BLaER1 (cell line): ENCODE data around the gene RPAP3.

ENCODE experiments used
- H3K27ac ChIP-seq: shearing (Covaris generic); formaldehyde crosslinking; 2 replicates; pipeline ENCODE4 v1.8.1; 2022
- H3K27me3 ChIP-seq: shearing (Covaris generic); formaldehyde crosslinking; 2 replicates; pipeline ENCODE4 v1.8.1; 2022
- H3K36me3 ChIP-seq: shearing (Covaris generic); formaldehyde crosslinking; 2 replicates; pipeline ENCODE4 v1.8.1; 2022
- H3K4me1 ChIP-seq: shearing (Covaris generic); formaldehyde crosslinking; 2 replicates; pipeline ENCODE4 v1.8.1; 2022
- H3K4me2 ChIP-seq: shearing (Covaris generic); formaldehyde crosslinking; 2 replicates; pipeline ENCODE4 v1.8.1; 2022
- H3K4me3 ChIP-seq: shearing (Covaris generic); formaldehyde crosslinking; 2 replicates; pipeline ENCODE4 v1.8.1; 2022
- H3K9ac ChIP-seq: shearing (Covaris generic); formaldehyde crosslinking; 2 replicates; pipeline ENCODE4 v1.8.1; 2022
- H3K9me3 ChIP-seq: shearing (Covaris generic); formaldehyde crosslinking; 2 replicates; pipeline ENCODE4 v1.8.1; 2022
- H4K20me1 ChIP-seq: shearing (Covaris generic); formaldehyde crosslinking; 2 replicates; pipeline ENCODE4 v1.8.1; 2022
- Cebpa-rat ChIP-seq: shearing (Covaris generic); IDR thresholded peaks from 2 replicates; pipeline ENCODE4 v1.8.1; 2022

The RPAP3 gene

DNA sequence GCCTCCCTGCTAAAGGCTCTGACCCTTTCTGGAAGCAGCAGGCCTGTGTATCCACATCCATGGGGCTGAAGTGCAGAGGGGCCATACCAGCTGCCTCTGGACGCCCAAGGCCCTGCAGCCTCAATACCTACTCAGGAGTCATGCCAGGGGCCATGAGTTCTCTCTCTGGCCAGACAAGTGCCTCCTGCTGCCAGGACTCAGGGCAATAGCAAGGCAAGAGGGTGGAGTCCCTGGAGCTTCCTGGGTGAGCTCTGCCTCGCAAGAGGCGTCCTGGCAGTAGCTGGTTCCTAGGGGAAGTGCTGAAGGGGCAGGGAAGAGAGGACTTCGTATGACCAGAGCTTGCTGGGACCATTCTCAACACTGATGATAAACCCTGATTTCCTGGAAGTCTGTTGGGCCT is 30.4 kb upstream of the RPAP3 start:
- no peaks in the 10 kb centered on the region for H3K27me3 ChIP-seq
- peaks cover 62% of the 10 kb centered on the region for H3K4me1 ChIP-seq
- no peak overlapping the region for H3K4me2 ChIP-seq
- no peak overlapping the region for H3K4me3 ChIP-seq
- no peaks in the 10 kb centered on the region; the same call in 1 of the 2 replicates for H3K36me3 ChIP-seq
- H3K9ac ChIP-seq, result no peak overlapping the region
- no peak overlapping the region for H3K27ac ChIP-seq
- H3K9me3 ChIP-seq, result no peaks in the 10 kb centered on the region
- TF ChIP-seq Cebpa-rat, result no peak
- no peaks in the 10 kb centered on the region for H4K20me1 ChIP-seq

DNA sequence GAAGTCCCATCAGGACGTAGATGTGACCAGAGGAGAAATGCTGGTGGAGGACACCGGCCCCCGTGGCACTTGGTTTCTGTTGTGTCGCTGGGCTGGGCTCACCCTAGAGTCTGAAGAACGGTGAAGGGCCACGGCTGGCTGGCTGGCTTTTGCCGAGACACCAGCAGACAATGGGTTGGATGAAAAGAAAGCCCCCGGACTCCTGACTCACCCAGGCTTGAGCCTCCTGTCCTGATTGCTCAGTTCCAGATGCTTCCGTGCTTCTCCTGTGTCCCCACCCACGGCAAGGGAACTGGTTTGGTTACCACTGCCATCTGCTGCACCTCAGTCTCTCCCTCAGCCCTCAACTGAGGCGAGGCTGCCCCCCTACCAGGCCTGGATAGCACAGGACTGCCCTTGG is 29.8 kb upstream of the RPAP3 start:
- H3K27me3 ChIP-seq, result no peaks in the 10 kb centered on the region
- H3K9me3 ChIP-seq, result no peaks in the 10 kb centered on the region
- no peak overlapping the region for H3K9ac ChIP-seq
- H3K4me3 ChIP-seq, result no peak overlapping the region
- TF ChIP-seq Cebpa-rat, result no peak
- peak overlapping the region; percentile 40; the same call in 1 of the 2 replicates for H3K4me2 ChIP-seq
- H4K20me1 ChIP-seq, result no peaks in the 10 kb centered on the region
- H3K36me3 ChIP-seq, result no peaks in the 10 kb centered on the region; the same call in 1 of the 2 replicates
- peaks cover 56% of the 10 kb centered on the region for H3K4me1 ChIP-seq
- no peak overlapping the region for H3K27ac ChIP-seq

DNA sequence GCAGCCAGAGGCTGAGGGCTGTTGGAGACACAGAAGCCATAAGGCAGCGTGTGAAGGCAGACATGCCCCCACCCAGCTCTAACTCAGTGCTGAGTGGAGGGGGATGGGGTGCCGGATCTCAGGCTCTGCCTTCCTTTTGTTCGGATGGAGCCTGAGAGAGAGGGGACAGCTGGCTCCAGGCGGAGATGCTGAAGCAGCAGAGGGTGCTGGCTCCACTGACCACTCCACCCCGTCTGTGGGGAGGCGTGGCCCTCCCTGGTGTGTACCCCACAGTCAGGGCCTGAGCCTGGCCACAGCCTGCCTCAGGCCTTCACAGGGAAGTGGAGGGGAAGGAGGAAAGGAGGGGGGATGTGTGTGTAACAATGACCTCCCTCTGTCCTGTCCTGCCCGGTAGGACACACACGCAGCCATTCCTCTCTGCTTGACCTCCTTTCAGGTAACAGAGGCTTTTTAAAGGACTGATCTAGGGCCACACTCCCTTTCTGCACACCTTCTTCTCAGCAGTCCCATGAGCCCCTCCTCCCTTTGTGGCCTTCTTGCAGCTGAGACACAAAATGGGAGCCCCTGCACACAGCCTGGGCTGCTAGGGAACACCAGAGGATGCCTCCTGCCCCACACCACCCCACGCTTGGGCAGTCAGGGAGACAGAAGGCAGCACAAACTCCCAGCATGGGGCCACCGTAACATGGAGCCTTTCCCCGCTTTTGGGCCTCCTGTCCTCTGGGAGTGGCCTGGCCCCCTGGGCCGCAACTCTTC is 29.1 kb upstream of the RPAP3 start:
- Histone ChIP-seq H3K4me3 (no peak overlapping the region), H3K27ac (peak overlapping the region; percentile 30; the same call in 1 of the 2 replicates), H3K4me2 (peak overlapping the region; percentile 40), H4K20me1 (no peaks in the 10 kb centered on the region), H3K9ac (no peak overlapping the region), H3K9me3 (no peaks in the 10 kb centered on the region), H3K4me1 (peaks cover 49% of the 10 kb centered on the region), H3K27me3 (no peaks in the 10 kb centered on the region), H3K36me3 (no peaks in the 10 kb centered on the region; the same call in 1 of the 2 replicates)
- TF ChIP-seq Cebpa-rat, result no peak

DNA sequence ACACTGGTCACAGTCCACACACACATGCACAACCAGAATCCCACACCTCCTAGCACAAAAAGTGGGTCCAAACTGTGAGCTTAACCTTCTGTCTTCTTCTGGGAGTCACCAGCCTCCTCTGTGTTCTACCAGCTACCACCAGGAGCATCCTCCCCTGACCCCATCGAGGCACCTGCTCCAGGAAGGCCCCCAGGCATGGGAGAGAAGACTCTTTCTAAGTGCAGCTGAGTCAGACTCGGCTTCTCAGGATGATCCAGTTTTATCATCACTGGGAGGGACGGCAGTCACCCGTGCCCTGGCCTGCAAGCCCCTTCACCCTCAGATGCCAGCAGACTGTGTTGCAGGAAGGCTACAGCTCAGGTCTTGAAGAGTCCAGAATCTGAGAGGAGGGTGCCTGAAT is 27.3 kb upstream of the RPAP3 start:
- no peaks in the 10 kb centered on the region; the same call in 1 of the 2 replicates for H3K36me3 ChIP-seq
- no peak overlapping the region for H3K4me2 ChIP-seq
- H3K4me3 ChIP-seq, result no peak overlapping the region
- H3K9me3 ChIP-seq, result no peaks in the 10 kb centered on the region
- no peaks in the 10 kb centered on the region for H3K27me3 ChIP-seq
- TF ChIP-seq Cebpa-rat, result no peak
- H3K9ac ChIP-seq, result no peak overlapping the region
- no peak overlapping the region for H3K27ac ChIP-seq
- H3K4me1 ChIP-seq, result peaks cover 36% of the 10 kb centered on the region
- no peaks in the 10 kb centered on the region for H4K20me1 ChIP-seq

DNA sequence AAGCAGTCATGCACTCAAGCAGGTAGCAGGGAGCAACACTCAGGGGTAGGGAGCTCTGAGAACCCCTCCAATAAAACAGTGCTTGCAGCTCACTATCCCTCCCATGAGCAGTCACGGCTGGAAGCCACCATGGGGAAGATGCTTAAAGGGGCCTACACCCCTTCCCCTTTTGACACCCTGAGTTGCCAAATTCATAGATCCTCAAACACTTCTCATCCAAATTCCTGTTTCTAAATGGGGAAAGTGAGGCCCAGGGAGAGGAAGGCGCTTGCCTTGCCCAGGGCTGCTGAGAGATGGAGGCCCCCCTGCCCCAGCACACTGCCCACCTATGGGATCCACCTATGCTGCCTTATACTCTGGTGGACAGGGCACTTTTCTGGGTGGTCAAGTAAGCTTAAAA is 26.7 kb upstream of the RPAP3 start:
- no peak overlapping the region for H3K4me3 ChIP-seq
- H4K20me1 ChIP-seq, result no peaks in the 10 kb centered on the region
- no peak overlapping the region for H3K9ac ChIP-seq
- no peaks in the 10 kb centered on the region for H3K27me3 ChIP-seq
- TF ChIP-seq Cebpa-rat, result no peak
- no peaks in the 10 kb centered on the region for H3K9me3 ChIP-seq
- no peak overlapping the region for H3K4me2 ChIP-seq
- no peak overlapping the region for H3K27ac ChIP-seq
- H3K36me3 ChIP-seq, result no peaks in the 10 kb centered on the region; the same call in 1 of the 2 replicates
- peaks cover 32% of the 10 kb centered on the region for H3K4me1 ChIP-seq

DNA sequence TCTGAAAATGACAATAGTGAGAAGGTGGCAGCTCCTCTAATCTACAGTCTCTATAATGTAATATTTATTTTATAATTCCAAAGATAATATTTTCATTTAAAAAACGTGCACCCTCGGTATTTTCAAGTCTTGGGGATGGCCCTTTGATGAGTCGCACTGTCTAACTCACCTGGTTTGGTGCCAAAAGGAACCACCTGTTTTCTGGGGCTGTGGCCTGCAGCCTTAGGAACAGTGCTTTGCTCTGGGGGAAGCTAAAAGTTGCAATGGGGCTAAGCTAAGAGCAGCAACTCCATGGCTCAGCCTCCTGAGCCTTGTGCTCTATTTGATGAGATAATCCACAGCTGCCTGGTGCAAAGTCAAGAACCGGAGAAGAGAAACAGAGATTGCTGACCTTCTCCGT is 25.9 kb upstream of the RPAP3 start:
- H3K27me3 ChIP-seq, result no peaks in the 10 kb centered on the region
- no peak overlapping the region for H3K9ac ChIP-seq
- H3K4me1 ChIP-seq, result peaks cover 32% of the 10 kb centered on the region
- no peak overlapping the region for H3K4me3 ChIP-seq
- no peaks in the 10 kb centered on the region for H3K9me3 ChIP-seq
- H3K4me2 ChIP-seq, result no peak overlapping the region
- H4K20me1 ChIP-seq, result no peaks in the 10 kb centered on the region
- H3K27ac ChIP-seq, result no peak overlapping the region
- no peak for TF ChIP-seq Cebpa-rat
- H3K36me3 ChIP-seq, result no peaks in the 10 kb centered on the region; the same call in 1 of the 2 replicates

DNA sequence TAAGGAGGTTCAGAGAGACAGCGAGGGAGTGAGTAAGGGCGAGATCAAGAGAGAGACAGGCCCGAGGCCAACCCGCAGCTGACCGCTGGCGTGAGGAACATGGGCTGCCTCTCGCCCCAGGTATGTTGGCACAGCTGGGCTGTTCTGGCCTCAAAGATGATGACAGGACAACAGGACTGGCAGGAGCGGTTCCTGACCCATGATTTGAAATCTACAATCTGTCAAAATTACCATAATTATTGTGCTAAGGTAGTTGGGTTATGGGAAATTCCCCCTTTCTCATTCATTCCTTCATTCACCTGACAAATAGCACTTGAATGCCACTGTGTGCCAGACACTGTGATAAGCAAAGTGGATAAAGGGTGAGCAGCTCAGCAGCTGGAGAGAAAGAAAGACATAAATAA is 24.5 kb upstream of the RPAP3 start:
- H3K4me1 ChIP-seq, result peaks cover 35% of the 10 kb centered on the region

DNA sequence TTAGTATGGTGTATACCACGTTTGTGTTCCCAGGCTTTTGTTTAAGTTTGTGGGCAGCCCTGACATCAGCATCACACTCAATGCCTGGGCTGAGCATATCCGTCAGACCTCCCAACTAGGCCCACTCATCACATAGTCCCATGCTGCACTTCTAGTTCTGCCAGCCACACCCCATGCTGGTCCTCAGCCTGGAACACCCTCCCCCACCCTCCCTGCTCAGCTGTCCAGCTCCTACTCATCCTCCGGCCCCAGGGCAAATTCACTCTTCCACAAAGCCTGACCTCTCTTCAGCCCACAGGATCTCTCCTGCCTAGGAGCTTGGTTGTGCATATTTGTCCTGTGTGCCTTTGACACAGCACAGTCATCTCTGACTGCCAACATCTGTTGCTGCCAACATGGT is 23.4 kb upstream of the RPAP3 start:
- Histone ChIP-seq H3K4me2 (no peak overlapping the region), H4K20me1 (no peaks in the 10 kb centered on the region), H3K27ac (no peak overlapping the region), H3K4me1 (peaks cover 32% of the 10 kb centered on the region), H3K9ac (no peak overlapping the region), H3K36me3 (no peaks in the 10 kb centered on the region), H3K27me3 (no peaks in the 10 kb centered on the region), H3K9me3 (no peaks in the 10 kb centered on the region), H3K4me3 (no peak overlapping the region)
- TF ChIP-seq Cebpa-rat, result no peak

More for the DNA sequence above, 24.5 kb upstream of the RPAP3 start:
- no peak overlapping the region for H3K27ac ChIP-seq
- no peak overlapping the region for H3K9ac ChIP-seq
- no peak overlapping the region for H3K4me3 ChIP-seq
- no peaks in the 10 kb centered on the region for H3K36me3 ChIP-seq
- no peak for TF ChIP-seq Cebpa-rat
- no peaks in the 10 kb centered on the region for H4K20me1 ChIP-seq
- H3K9me3 ChIP-seq, result no peaks in the 10 kb centered on the region
- H3K4me2 ChIP-seq, result no peak overlapping the region
- no peaks in the 10 kb centered on the region for H3K27me3 ChIP-seq

DNA sequence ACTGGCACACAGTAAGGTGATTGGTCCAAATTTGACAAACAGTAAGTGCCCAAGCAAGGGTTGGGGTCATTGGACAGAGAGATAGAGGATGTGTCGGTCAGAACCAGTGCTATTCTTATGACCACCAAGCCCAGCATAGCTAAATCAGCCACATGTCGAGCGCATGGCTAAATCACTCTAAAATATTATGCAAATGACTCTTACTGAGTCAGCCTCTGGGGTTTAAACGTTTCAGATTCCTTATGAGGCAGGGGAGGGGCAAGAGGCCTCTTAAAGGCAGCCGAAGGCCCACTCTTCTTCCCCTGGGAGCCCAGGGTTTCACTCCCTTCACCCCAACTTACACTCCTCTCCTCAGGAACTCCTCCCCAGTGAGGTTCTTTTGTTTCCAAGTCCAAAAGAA is 20.1 kb upstream of the RPAP3 start:
- no peak overlapping the region for H3K9ac ChIP-seq
- peak overlapping the region; percentile 76 for H3K4me2 ChIP-seq

DNA sequence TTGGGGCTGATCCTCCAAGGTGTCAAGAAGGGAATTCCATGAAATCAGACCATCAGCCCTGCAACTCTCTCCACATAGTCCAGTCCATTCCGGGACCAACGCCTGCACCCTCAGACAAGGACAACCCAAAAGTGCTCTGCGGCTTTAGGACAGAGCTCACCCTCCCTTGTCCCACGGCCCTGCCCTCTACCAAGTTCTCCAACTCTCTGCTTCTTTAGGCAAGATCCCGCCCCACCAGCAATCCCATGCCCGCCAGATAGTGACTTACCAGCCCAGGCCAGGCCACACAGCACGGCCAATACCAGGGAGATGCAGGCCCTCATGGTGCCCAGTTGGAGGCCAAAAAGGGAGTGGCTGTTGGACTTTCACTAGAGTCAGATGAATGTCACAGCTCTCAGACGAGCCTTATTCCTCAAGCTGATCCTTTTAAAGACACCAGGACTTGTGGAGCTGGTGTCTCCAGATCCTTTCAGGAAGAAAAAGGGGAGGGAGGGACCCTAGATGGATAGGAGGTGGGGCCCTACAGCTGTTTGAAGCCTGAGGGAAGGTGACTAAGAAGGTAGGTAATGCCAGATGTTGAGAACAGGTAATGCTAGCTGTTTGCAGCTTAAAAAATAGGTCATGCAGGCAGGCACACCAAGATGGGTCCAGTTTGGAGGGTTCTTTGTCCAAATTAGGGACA is 19.4 kb upstream of the RPAP3 start, which contains the start of gene ENDOU:
Gene ENDOU, minus strand, starts transcription at position 400 of the 682 bp plus-strand sequence. Its CDS starts 77 bp downstream, at position 323.
- Histone ChIP-seq H3K4me3 (no peak within 1 kb of the TSS), H3K9ac (no peak within 1 kb of the TSS), H3K36me3 (no peaks in the 10 kb centered on the region), H3K4me1 (peaks cover 55% of the 10 kb centered on the region), H4K20me1 (no peaks in the 10 kb centered on the region), H3K9me3 (no peaks in the 10 kb centered on the region), H3K4me2 (peak within 1 kb of the TSS; percentile 76), H3K27me3 (no peaks in the 10 kb centered on the region), H3K27ac (peak within 1 kb of the TSS; percentile 12; the same call in 1 of the 2 replicates)
- no peak for TF ChIP-seq Cebpa-rat

More for the DNA sequence above, 20.1 kb upstream of the RPAP3 start:
- H3K4me3 ChIP-seq, result no peak overlapping the region
- H3K27me3 ChIP-seq, result no peaks in the 10 kb centered on the region
- H3K27ac ChIP-seq, result peak overlapping the region; percentile 12; the same call in 1 of the 2 replicates
- TF ChIP-seq Cebpa-rat, result no peak
- H3K36me3 ChIP-seq, result no peaks in the 10 kb centered on the region
- no peaks in the 10 kb centered on the region for H4K20me1 ChIP-seq
- peaks cover 52% of the 10 kb centered on the region for H3K4me1 ChIP-seq
- H3K9me3 ChIP-seq, result no peaks in the 10 kb centered on the region
